GM19324 (cell line): ENCODE results near the gene STIP1.

Experiments used
- ATAC-seq: cut with Tn5 transposase; IDR thresholded peaks from one replicate; pipeline ENCODE4 v1.9.1; 2021; ENCODE audit warnings: mild to moderate bottlenecking, moderate library complexity; ENCODE audit not compliant: unreplicated experiment, low FRiP score

The STIP1 gene

DNA sequence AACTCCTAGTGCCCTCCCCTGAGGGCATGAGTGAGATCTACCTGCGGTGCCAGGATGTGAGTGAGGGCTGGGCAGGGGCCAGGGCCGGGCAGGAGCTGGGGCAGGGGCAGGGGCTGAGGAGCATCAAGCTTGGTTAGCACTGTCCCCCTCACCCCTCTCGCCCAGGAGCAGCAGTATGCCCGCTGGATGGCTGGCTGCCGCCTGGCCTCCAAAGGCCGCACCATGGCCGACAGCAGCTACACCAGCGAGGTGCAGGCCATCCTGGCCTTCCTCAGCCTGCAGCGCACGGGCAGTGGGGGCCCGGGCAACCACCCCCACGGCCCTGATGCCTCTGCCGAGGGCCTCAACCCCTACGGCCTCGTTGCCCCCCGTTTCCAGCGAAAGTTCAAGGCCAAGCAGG is 34.3 kb downstream of the STIP1 start:
- ATAC-seq = no peak

DNA sequence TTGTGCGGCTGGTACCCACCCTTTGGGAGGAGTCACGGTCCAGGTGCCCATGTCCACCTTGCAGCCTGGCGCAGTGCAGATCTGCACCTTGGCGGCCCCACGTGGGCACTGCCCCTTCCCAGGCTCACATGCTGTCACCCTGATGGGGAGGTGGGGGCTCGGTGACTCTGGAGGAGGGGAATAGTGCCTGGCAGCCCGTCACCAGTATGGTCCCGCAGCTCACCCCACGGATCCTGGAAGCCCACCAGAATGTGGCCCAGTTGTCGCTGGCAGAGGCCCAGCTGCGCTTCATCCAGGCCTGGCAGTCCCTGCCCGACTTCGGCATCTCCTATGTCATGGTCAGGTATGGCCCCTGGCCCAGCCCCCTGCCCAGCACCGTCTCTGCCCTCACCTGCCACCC is 34.8 kb downstream of the STIP1 start:
- ATAC-seq = no peak

DNA sequence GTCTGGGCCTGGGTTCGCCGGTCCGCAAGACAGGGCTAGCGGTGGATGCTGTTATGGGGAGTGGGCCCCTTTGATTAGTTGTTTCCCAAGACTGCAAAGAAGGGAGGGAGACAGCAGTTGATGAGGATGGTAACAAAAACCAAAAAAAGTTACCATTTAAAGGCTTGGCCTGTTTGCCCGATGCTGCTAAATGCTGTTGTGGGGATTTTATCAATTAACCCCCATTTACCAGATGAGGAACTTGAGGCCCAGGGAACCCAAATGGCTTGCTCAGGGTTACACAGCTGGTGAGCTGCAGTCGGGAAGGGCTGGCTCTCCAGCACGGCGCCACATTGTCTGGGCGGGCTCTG is 36.7 kb downstream of the STIP1 start:
- no peak for ATAC-seq

DNA sequence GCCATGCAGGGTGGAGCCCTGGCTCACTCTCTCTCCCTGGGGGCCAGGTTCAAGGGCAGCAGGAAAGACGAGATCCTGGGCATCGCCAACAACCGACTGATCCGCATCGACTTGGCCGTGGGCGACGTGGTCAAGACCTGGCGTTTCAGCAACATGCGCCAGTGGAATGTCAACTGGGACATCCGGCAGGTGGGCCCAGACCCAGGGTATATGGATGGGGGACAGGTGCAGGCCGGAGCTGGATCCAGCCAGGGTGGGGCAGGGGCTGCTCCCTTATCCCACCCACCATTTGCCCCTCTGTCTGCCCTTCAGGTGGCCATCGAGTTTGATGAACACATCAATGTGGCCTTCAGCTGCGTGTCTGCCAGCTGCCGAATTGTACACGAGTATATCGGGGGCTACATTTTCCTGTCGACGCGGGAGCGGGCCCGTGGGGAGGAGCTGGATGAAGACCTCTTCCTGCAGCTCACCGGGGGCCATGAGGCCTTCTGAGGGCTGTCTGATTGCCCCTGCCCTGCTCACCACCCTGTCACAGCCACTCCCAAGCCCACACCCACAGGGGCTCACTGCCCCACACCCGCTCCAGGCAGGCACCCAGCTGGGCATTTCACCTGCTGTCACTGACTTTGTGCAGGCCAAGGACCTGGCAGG is 37.2 kb downstream of the STIP1 start:
- ATAC-seq = no peak

DNA sequence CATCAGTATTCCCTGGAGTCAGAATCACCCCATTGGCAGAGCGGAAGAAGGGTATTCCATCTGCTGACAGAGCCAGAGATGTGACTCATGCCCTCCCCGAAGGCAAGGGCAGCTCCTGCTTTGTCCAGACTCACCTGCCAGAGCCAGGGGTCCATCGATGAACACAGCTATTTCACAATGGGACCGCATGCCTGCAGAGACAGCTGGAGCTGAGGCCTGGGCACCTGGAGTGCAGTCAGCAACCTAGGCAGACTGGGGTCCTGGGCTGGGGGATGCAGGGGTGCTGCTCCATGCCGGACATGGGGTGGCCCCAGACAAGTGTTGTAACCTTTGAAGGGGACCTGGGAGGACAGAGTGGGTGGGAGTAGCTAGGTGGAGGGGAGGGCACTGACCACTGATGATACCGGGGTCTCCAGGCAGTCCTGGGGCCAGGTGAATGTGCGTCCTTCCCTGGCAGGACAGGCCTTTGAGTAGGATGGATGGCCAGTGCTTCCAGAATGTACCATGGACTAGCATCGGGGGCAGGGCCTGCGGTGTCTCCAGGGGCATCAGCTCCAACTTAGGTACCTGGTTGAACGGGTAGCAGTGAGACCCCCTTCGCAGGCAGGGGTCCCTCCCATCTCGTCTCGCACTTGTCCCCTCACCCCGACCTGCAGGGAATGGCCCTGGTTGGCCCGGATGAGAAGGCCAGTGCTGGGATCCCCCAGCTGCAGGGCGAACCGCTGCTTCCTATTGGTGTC is 38.4 kb downstream of the STIP1 start:
- no peak for ATAC-seq

DNA sequence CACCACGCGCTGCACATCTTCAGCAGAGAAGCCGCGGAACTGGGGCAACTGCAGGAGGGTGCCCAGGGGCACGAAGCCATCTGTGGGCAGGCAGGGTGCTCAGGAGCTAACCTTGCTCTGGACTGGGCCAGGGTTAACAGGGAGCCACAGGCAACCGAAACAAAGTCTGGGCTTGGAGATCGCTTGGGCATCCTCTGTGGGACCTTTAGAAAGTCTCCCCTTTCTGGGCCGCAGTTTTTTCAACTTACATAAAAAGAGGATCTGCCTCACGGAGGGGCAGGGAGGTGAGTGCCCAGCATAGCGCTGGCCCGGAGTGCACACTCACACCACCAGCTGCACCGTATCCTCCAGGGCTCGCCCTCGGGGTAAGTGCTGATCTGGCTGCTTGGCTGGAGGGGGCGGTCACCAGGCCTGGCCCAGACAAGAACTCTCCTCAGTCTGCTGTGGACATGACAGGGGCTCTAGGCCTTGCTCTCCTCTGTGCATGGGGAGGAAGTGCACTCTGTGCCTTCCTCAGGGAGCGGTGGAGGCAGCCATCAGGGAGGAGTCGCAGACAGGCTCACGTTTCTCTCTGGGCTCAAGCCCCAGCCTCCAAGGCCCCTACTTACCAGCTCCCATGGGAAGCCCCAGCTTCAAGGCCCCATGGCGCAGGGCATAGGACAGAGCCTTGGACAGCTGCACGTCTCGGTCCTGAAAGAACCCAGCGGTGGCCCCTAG is 39.1 kb downstream of the STIP1 start:
- no peak for ATAC-seq

DNA sequence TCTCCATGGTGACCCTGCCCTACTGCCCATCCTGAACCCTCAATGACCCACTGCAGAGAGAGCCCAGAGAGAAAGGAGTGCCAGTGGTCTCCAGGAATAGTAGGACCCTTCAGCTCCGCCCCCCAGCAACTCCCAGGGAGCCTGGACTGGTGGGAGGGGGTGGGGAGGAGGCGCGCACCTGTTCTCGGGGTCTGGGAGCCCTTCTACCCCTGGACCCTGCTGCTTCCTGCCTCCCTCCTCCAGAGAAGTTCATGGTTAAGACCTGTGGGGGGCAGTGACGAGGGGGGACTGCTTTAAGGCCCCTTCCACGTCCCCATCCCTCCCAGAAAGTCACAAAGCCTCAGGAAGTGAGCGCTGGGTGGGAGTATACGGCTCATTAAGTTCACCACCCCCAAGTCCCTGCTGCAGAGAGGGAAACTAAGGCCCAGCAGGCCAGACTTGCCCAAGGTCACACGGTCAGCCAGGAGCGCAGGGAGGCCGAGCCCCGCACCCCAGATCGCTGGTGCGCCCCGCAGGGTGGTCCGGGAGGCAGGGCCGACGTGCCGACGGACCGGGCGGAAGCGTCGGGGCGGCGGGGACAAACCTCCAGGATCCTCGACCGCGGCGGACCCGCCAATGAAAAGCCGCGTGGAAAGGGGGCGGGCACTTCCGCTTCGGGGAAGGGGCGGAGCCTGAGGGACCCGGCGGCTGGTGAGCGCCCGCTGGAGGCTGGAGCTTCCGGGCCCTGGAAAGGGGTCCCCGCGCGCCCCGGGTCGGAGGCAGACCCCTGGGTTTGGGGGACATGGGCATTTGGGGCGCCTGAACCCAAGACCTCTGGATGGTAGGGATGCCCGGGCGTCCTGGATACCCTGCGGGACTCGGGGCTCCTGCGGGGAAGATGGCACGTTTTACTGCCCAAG is 39.9 kb downstream of the STIP1 start, which contains the start of the genes NUDT22 and TRPT1:
NUDT22 (plus strand) TSS at position 667 of the 899 bp plus-strand sequence. CDS start 379 bp downstream, outside the sequence.
TRPT1 (minus strand) TSS at position 579 of the 899 bp plus-strand sequence; CDS start at position 253, 326 bp downstream.
- ATAC-seq = peak; percentile 47

DNA sequence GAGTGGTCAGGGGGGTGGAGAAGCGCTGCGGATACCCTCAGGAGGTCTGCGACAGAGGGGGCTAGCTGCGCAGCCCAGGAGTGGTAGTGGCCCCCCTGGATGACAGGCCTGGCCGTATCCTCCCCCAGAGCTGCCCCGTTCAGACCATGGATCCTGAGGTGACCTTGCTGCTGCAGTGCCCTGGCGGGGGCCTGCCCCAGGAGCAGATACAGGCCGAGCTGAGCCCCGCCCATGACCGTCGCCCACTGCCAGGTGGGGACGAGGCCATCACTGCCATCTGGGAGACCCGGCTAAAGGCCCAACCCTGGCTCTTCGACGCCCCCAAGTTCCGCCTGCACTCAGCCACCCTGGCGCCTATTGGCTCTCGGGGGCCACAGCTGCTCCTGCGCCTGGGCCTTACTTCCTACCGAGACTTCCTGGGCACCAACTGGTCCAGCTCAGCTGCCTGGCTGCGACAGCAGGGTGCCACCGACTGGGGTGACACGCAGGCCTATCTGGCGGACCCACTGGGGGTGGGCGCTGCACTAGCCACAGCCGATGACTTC is 40.6 kb downstream of the STIP1 start:
- ATAC-seq = peak; percentile 27

DNA sequence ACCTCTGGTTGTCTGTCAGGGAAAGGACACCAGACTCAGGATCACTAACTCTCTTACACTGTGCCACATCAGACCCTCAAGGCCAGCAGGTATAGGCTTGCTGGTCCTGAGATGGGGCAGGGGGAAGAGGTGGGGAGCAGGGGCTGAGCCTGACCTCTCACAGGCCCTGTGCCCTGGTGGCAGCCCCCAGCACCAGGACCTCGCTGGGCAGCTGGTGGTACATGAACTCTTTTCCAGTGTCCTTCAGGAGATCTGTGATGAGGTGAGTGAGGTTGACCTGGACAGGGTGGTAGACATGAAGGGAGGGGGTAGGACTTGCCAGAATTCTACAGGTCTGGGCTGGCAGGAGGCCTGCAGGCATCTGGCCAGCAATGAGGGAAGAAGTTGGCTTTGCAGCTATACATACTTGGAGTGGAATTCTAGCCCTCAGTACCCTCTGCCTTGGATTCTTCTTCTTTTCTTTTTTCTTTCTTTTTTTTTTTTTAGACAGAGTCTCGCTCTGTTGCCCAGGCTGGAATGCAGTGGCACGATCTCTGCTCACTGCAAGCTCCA is 41.5 kb downstream of the STIP1 start:
- ATAC-seq = no peak

DNA sequence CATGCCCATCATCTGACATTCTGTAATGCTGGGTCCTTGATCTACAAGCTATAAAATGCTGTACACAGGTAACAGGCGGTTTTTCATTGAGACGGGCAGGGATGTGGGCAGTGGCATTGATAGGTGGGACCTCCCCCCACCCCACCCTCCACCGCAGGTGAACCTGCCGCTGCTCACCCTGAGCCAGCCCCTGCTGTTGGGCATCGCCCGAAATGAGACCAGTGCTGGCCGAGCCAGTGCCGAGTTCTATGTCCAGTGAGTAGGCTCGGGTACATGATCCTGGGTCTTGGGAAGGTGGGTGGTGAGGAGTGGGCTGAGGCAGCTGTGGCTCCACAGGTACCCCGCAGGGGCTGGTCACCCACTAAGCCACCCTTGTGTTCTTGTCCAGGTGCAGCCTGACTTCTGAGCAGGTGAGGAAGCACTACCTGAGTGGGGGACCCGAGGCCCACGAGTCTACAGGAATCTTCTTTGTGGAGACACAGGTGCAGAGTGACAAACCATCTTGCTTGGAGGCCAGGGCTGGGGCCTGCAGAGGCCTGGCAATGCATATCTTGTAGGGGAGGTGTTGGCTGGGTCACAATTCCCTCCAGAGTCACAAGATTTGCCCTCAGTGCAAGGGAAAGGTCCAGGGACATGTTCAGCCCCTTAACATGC is 43.2 kb downstream of the STIP1 start:
- no peak for ATAC-seq

DNA sequence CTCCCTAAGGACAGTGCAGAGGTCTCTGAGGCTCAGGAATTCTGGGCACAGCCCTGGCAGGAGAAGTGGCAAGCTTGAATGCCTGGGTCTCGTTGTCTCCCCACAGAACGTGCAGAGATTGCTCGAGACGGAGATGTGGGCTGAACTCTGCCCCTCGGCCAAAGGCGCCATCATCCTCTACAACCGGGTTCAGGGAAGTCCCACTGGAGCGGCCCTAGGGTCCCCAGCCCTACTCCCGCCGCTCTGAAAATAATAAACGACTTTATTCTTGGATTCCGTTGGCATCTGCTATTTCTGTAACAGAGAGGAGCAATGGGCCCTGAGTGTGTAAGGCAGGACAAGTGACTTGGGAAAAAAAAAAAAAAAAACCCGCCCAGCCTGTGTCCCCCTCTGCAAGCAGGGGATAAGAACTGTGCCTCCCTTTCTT is 43.8 kb downstream of the STIP1 start:
- no peak for ATAC-seq

DNA sequence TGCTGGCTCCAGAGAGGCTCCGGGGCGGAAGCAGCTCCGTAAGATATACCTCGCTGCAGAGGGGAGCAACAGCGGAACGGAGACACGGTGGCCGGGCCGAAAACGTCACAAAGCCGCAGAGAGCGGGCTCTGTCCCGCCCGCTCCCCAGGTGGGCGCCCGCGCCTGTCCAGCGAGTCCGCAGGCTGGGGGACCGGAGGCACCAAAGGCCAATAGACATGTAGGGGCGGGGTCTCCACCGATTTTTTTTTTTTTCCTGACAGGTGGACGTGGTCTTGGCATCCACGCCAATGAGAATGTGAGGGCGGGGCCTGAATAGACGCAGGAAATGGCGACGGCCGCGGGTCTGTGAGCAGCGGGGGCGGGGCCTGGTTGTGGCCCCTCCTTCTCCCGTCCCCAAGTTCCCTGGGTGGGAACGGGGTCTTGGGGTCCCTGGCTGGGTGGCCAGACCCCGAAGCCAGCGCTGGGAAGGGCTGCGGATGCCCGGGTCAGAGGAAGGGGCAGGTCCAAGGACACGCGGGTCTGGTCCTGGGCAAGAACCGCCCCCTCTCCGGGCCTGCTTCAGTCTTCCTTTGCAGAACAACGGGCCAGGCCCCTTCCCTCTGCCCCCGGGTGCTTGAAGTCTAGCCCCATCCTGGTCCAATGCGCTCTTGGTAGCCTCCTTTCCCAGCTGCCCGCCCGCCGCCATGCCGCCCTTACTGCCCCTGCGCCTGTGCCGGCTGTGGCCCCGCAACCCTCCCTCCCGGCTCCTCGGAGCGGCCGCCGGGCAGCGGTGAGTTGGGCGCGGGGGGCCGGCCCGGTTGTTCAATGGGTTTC is 44.4 kb downstream of the STIP1 start, which contains the start of gene DNAJC4:
DNAJC4 (plus strand) TSS at position 378 of the 814 bp plus-strand sequence; CDS start at position 685, 307 bp downstream.
- ATAC-seq = peak; percentile 55

DNA sequence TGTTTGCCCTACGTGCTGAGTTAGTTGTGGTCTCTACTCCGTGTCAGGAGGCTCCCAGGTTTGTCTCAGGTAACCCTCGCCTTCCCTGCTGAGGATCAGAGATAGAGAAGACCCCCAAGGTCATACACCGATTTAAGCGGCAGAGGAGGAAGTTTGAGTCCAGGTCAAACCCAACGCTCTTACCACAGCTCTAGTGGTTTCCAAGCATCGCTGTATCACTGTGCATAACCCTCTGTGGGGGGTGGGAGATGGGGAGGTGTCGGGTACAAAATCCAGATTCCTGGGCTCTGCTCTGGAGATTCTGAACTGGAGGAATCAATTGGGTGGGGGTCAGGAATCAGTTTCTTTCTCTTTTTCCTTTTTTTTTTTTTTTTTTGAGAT is 45.0 kb downstream of the STIP1 start:
- no peak for ATAC-seq

DNA sequence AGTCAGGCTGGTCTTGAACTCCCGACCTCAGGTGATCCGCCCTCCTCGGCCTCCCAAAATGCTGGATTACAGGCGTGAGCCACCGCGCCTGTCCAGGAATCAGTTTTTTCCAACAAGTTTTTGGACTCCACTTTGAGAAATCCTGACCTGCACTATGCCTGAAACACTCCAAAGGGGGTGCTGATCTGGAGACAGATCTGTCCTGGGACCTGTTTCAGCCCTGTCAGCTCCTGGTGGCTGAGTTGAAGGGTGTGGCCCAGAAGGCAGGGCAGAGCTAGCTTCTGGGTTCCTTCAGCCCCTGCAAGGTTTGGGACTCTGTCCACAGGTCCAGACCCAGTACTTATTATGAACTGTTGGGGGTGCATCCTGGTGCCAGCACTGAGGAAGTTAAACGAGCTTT is 45.6 kb downstream of the STIP1 start:
- no peak for ATAC-seq

DNA sequence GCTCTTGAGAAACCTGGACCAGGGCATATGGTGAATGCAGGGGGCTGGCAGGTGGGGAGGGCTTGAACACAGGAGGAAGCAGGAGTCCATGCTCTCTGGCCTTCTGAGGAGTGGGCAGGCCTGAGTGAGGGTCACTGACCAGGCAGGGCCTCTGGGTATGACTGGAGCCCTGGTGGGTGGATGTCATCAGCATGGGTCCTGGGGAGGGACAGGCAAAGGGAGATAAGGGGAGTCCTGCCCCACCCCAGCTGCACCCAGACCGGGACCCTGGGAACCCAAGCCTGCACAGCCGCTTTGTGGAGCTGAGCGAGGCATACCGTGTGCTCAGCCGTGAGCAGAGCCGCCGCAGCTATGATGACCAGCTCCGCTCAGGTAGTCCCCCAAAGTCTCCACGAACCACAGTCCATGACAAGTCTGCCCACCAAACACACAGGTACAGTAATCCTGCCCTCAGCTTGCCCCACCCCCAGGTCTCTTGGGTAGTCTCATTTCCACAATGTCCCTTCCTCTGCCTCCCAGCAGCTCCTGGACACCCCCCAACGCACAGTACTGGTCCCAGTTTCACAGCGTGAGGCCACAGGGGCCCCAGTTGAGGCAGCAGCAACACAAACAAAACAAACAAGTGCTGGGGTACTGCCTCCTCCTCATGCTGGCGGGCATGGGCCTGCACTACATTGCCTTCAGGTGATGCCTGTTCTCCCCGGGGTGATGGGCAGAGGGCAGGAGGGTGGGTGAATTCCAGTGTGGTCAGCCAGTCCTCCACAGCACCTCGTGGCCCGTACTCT is 46.4 kb downstream of the STIP1 start:
- ATAC-seq = no peak

DNA sequence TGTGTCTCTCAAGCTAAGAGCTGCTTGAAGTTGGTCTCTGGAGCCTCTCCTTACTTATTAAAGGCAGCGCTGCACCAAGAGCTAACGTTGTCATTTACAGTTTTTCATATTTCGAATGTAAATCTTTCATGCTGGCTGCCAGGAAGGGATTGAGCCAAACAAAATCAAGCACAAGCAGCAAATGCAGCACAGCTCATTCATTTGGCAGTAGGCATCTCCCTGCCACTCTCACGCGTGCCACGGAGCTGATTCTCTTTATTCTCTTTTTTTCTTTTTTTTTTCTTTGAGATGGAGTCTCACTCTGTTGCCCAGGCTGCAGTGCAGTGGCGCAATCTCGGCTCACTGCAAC is 47.0 kb downstream of the STIP1 start:
- ATAC-seq = no peak

DNA sequence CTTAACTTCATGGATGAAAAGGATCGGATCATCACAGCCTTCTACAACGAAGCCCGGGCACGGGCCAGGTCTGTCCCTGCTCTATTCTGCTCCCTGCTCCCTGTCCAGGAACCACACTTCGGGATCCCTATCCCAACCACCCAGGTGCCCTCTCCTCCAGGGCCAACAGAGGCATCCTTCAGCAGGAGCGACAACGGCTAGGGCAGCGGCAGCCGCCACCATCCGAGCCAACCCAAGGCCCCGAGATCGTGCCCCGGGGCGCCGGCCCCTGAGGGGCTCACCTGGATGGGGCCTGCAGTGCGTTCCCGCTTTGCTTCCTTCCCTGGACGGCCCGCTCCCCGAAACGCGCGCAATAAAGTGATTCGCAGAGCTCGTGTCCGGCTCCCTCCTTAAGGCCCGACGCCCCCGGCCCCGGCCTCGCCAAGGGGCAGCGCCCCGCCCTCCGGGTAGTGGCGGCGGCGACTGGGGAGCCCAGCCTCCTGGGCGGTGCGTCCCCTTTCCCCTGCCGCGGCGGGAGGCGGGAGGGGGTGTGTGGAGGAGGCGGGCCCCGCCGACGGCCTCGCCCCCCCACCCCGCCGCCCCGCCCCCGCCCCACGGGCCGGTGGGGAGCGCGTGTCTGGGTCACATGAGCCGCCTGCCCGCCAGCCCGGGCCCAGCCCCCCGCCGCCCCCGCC is 48.1 kb downstream of the STIP1 start, which contains the start of gene VEGFB:
VEGFB (plus strand) TSS at position 672 of the 674 bp plus-strand sequence. CDS start 250 bp downstream, outside the sequence.
- peak; percentile 27 for ATAC-seq
